HuH-7.5 (cell line): Measurements from ENCODE around the gene SEC22C.
"Not testable (repeated sequence)": the region's sequence is repeated elsewhere in the genome, so short reads cannot be mapped to it uniquely, and the experiment has no call there.

Experiments used
- DNase-seq: peaks from one replicate; pipeline ENCODE4 v3.0.0; 2011; ENCODE audit warnings: low spot score

Gene SEC22C, protein sequence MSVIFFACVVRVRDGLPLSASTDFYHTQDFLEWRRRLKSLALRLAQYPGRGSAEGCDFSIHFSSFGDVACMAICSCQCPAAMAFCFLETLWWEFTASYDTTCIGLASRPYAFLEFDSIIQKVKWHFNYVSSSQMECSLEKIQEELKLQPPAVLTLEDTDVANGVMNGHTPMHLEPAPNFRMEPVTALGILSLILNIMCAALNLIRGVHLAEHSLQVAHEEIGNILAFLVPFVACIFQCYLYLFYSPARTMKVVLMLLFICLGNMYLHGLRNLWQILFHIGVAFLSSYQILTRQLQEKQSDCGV

GRCh38 chr3:42581709-42582473, at the start of gene SEC22C:
SEC22C (minus strand) TSS chr3:42581967; CDS start chr3:42569046, 12,921 bp downstream.
- peak; percentile 98 for DNase-seq

- no peak for DNase-seq
Observed at GRCh38 chr3:42613462-42613861, 31.7 kb upstream of the SEC22C start.

- DNase-seq, result no peak
Observed at GRCh38 chr3:42612928-42613327, 31.2 kb upstream of the SEC22C start.

DNA sequence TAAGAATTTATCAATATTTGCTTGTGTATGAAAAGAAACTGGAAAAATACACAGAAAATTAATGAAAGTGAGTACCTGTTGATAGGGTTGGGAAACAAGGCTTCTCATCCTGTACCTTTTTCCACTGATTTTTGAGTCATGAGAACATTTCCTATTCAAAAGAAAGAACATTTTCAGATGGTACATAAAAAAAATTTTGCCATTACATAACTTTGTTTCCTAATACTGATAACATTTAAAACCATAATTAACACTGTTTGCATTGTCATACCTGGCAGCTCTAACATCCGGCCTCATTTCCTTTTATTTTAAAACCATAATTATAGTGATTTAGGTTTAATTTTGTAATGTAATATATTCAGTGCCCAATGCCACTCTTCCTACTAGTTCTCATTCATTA, 30.4 kb upstream of the SEC22C start:
- no peak for DNase-seq

DNA sequence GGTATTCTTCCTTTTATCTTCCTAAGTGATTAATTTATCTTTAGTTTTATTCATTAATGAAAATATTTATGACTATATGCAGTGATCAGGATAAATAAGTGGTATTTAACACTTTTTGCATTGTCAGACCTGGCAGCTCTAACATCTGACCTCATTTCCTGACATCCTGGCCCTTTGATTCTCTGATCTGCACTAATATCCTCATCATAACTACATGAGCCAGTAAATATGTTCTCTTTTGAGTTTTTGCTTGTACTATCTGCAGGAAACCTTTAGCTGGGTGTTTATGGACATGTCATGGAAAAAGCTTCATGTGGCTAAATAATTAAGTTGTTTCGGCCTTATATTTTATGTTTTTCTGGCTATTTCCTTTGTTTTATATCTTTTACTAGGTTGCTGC, 29.2 kb upstream of the SEC22C start:
- no peak for DNase-seq

DNA sequence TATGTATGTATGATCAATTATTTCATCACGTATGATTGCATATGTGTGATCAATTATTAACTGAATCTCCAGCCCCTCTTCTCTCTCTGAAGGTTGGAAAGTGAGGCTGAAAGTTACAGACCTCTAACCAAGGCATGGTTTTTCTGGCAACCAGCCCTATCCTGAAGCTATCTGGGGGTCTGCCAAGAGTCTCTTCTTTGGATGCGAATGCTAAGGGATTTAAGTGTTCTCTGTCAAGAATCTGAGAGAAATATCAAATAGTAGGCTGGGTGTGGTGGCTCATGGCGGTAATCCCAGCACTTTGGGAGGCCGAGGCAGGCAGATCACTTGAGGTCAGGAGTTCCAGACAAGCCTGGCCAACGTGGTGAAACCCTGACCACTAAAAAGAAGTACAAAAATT, 26.8 kb upstream of the SEC22C start:
- DNase-seq, result no peak

DNA sequence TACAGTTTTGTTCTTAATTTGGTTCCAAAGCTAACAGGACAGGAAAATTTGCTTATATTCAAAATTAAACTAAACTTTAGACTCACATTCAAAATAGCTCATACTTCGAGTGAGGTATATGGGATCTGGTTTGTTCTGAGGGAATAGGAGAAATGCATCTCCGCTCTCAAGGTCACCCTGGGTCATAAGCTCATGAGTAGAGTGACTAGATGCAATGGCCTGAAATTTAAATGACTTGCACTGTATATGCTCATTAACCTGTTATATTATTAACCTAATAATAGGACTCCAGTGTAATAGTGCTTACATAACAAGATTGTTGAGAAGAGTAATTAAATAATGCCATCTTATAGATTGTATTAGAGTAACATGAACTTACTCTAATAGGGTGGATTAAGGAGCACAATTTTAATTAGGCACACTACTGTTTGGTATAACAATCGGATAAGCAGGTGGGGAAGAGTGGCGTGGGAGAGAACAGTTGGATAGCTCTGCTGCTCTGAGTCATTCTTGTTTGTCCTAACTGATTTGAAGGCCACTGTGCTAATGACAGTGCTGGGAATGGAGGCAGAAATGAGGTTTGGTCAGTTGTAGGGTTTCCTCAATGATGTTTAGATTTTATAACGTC, 23.9 kb upstream of the SEC22C start:
- no peak for DNase-seq

- DNase-seq, result no peak
Observed at GRCh38 chr3:42602961-42603360, 21.2 kb upstream of the SEC22C start.

DNA sequence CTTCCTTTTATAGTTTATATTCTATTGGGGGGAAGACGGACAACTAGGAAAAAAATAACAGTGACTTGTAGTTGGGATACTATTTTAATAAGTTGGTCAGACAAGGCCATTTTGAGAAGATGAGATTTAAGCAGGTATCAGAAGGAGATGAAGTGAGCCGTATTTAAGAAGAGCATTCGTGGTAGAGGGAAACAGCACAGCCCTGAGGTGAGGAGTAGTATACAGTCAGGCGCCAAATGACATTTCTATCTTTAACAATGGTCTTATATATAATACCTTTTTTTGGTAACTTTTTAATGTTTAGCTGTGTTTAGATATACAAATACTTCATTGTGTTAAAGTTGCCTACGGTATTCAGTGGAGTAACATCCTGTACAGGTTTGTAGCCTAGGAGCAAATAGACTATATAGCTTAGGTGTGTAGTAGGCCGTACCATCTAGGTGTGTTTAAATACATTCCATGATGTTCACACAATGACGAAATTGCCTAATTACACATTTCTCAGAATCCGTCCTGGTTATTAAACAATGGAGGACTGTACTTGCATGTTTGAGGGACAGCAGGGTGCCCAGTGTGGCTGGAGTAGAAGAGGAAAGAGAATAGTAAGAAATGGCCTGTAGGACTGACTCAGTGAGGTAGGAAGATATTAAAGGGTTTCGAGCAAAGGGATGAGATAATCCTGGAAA, 20.3 kb upstream of the SEC22C start:
- DNase-seq, result no peak

DNA sequence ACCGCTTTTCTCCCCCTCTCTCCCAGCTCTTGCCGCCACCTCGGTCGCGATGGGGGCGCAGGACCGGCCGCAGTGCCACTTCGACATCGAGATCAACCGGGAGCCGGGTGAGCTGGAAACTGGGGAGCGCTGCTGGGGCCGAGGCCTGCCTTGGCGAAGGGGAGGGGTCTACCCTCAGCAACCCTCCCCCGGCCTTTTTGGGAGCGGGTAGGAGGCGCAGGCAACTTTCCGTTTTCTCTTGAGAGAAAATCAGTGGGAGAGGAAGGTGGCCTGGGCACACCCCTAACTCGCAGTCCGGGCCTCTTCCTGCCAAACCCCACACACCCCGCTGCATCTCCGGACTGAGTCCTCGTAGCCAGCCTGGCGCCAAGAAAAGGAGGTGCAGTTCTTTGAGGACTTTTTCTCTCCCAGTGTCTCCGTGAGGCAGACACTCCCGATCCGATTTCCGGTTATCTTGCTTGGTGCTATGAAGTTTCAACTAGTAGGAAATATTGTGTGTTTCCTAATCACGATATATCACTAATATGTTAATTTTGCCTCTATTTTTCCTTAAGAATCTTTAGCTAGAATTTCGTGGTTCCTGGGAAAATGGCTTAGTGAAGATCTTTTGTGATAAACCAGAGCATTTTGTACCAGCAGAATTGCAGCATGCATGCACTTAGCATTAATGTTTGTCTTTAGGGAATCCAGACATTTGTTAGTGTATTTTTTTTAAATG, 19.4 kb upstream of the SEC22C start:
- DNase-seq, result no peak

DNA sequence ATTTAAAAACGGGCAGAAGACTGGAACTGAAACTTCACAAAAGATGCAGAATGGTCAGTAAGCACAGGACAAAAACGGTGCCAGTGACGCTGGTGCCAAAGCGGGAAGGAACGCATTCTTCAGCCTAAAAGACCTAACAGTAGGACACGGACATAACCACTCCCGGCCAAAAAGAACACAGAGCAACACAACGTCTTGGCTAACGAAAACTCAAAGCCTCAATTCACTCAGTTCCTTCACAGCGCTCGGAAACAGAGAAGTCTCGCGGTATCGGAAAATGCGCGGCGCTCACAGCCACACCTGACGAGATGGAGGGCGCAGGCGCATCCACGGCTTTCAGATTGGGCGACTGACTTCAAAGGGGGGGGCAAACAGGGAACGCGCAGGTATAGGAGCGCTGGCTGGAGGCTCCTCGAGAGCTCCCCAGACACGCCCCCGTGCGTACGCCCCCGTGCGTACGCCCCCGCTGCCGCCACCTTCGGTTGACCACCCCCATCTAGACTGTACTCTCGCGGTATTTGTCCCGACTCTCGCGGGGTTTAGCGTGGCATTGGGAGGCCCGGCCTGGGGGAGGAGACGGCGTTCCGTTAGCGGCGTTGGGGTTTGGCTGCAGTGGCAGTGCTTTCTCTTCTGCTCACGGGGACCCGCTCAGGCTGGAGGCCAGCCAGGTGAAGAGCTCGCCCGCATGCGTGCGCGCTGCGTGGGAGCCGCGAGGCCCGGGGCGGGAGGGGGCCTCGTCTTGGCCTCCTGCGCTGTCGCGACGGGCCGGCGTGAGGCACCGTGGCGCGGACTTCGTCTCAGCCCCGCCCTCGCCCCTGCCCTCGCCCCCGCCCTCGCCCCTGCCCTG, 18.6 kb upstream of the SEC22C start, which contains the start of gene NKTR:
TSS of gene NKTR (plus strand) at position 576 of the 847 bp plus-strand sequence. CDS start 321 bp downstream, outside the sequence.
- DNase-seq, result peak; percentile 81

DNA sequence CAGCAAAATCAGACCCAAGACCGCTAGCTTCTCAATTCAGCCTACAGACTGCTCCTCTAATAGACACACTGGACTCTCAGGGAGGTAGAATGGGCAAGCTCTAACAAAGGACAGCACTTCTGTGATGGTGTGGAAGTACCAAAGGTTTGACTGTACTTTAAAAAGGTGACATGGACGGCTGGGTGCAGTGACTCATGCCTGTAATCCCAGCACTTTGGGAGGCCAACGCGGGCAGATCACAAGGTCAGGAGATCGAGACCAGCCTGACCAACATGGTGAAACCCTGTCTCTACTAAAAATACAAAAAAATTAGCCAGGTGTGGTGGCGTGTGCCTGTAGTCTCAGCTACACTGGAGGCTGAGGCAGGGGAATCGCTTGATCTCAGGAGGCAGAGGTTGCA, 15.3 kb upstream of the SEC22C start:
- DNase-seq, result not testable (repeated sequence)

GRCh38 chr3:42595682-42596081, 13.9 kb upstream of the SEC22C start:
- no peak for DNase-seq

- no peak for DNase-seq
Observed at GRCh38 chr3:42593635-42594034, 11.9 kb upstream of the SEC22C start.

DNA sequence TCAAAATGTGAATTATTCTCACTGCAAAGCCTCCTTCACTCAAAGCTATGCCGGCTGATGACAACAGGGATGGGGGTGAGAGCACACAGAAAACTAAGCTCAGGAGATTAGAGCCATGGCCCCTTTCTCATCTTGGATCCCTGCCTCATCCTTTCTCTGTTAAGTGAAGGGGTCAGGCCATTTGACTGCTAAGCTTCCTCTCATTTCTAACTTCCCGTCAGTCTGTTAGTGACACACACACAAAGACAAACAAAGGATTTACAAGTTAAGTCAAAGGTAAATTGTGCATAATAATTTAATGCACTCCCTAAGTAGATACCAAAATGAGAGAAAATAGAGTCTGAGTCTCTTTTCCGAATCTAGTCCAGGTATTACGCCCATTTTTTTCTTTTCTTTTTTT, 10.0 kb upstream of the SEC22C start:
- no peak for DNase-seq

DNA sequence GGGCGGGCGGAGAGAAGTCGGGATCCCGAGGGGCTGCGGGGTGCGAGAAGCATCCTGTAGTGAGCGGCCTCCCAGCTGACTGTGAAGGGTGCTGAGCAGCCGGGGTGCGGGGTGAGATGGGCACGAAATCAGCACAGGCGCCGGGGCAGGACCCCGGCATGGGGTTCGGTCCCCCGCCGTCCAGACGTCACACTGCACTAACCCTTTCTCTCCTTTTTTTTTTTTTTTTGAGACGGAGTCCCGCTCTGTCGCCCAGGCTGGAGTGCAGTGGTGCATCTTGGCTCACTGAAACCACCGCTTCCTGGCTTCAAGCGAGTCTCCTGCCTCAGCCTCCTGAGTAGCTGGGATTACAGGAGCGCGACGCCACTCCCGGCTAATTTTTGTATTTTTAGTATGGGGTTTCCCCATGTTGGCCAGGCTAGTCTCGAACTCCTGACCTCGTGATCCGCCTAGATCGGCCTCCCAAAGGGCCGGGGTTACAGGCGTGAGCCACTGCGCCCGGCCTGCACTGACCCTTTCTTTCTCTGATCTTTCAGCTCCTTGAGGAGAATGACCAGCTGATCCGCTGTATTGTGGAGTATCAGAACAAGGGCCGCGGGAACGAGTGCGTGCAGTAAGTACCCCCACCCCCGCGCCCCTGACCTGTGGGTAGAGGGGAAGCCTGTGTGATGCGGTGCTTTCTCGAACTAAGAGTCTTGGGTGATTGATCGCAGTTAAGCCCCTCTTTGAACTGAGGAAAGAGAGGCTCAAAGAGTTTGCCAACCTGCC, 9.4 kb upstream of the SEC22C start:
- no peak for DNase-seq

GRCh38 chr3:42589382-42590109, 7.8 kb upstream of the SEC22C start:
- no peak for DNase-seq

DNA sequence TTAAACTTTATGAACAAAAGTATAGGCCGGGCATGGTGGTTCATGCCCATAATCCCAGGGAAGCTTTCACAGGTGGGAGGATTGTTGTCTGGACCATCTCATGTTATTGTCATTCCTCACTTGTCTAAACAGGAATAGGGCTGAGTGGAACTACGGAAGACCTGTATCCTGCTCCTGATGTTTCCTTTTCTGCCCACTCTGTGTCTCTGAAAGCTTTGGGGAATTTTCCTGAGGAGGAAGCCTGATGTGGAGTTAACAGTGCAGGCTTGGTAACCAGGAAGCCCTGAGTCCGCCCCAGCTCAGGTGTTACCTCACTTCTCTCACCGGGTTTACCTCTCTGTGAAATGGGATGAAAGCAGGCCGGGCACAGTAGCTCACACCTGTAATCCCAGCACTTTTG, 6.9 kb upstream of the SEC22C start:
- no peak for DNase-seq

GRCh38 chr3:42582474-42583070, 805 bp upstream of the SEC22C start:
- DNase-seq, result no peak
